ENCODE measurements around the gene KRTAP2-2. TPM values are rescaled to one million over a fixed set of nuclear protein-coding genes. Genes with fewer than 3 reads are reported as not detected.

The KRTAP2-2 gene
- total and polyA plus RNA-seq, 10 of the 15 experiments (the other 5 are each of a cell fraction or from before 2014, with no cell fraction given): not detected

GRCh38 chr17:41058741-41059140, 3.7 kb upstream of the KRTAP2-2 start (continued):
- no peak for TF ChIP-seq RCOR1 (conservative IDR thresholded peaks at IDR 0.05; ENCODE audit: low read depth, low read length)
- no peak for TF ChIP-seq SMC3 (IDR thresholded peaks at IDR 0.05; ENCODE audit: borderline replicate concordance, low read length)
- TF ChIP-seq HDAC2 (IDR thresholded peaks at IDR 0.05): no peak
- TF ChIP-seq ZNF24 (IDR thresholded peaks at IDR 0.05): no peak
- no peak for TF ChIP-seq ZBTB11 (CRISPR knock-in tag; IDR thresholded peaks at IDR 0.05)
- no peak for TF ChIP-seq CREB1 (IDR thresholded peaks at IDR 0.05; ENCODE audit: low read depth)
- no peak for TF ChIP-seq NR2C2 (IDR thresholded peaks at IDR 0.05; ENCODE audit: borderline replicate concordance, control insufficient read depth, insufficient read length, low read depth)

DNA sequence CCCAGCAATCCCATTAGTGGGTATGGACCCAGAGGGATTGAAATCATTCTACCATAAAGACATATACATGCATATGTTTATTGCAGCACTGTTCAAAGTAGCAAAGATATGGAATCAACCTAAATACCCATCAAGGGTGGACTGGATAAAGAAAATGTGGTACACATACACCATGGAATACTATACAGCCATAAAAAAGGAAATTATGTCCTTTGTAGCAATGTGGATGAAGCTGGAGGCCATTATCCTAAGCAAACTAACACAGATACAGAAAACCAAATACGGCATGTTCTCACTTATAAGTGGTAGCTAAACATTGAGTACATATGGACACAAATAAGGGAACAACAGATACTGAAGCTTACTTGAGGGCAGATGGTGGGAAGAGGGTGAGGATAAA, 2.5 kb upstream of the KRTAP2-2 start:
- BruUV-seq (replicated peaks): no TSS peak
- DNase-seq (ENCODE audit: low read depth, low spot score) (no peak), FAIRE-seq (no peak), ATAC-seq (no peak)
- Histone ChIP-seq H3K9me3 (replicated peaks; ENCODE audit: control insufficient read depth, insufficient read depth, low read length) (no peaks in the 10 kb centered on the region), H3K4me2 (ENCODE audit: control insufficient read depth, insufficient read depth) (no peak overlapping the region), H3K4me3 (no peak overlapping the region), H3K27ac (ENCODE audit: control insufficient read depth, insufficient read depth) (no peak overlapping the region), H3K36me3 (ENCODE audit: control insufficient read depth in 2 of 2, insufficient read depth in 2 of 2, low read length in 1 of 2) (no peaks in the 10 kb centered on the region), H3K9ac (ENCODE audit: control insufficient read depth, insufficient read depth, low read length) (no peak overlapping the region), H3K4me1 (ENCODE audit: control insufficient read depth, insufficient read depth, low read length) (no peaks in the 10 kb centered on the region), H2AFZ (ENCODE audit: control insufficient read depth, low read depth, low read length) (no peak overlapping the region), H3K27me3 (replicated peaks in 1 of 2; ENCODE audit: control insufficient read depth in 2 of 2, insufficient read depth in 2 of 2, low read length in 1 of 2) (no peaks in the 10 kb centered on the region), H4K20me1 (ENCODE audit: control insufficient read depth, insufficient read depth) (no peaks in the 10 kb centered on the region), H3K79me2 (ENCODE audit: control insufficient read depth, insufficient read depth, low read length) (no peaks in the 10 kb centered on the region)
- RAD21 ChIA-PET (ENCODE audit: unreplicated experiment): no interaction called here
- CTCF ChIA-PET: no interaction called here
- in situ Hi-C loops (cut with MboI): no loop called here
- SMC1A ChIA-PET (ENCODE audit: uncharacterized antibody, unreplicated experiment): no interaction called here
- 43% methylated on average over 1 of the region's 1 CpG for WGBS (ENCODE audit: insufficient coverage, insufficient replicate concordance, low lambda C conversion rate, missing lambda C conversion rate)
- POLR2A ChIA-PET: no interaction called here
- intact Hi-C loops (cut with micrococcal nuclease; ENCODE audit: unreplicated experiment): no loop called here
- TF ChIP-seq NR2C1 (IDR thresholded peaks at IDR 0.05): no peak
- TF ChIP-seq, protein P1, sequence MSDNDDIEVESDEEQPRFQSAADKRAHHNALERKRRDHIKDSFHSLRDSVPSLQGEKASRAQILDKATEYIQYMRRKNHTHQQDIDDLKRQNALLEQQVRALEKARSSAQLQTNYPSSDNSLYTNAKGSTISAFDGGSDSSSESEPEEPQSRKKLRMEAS (IDR thresholded peaks at IDR 0.05; ENCODE audit: low read depth, low read length): no peak
- TF ChIP-seq SKIL (IDR thresholded peaks at IDR 0.05; ENCODE audit: low read depth, poor library complexity, severe bottlenecking): no peak
- no peak for TF ChIP-seq MYC (IDR thresholded peaks at IDR 0.05; ENCODE audit: insufficient read depth, insufficient read length, insufficient replicate concordance, low read length, severe bottlenecking)
- TF ChIP-seq, protein P2, sequence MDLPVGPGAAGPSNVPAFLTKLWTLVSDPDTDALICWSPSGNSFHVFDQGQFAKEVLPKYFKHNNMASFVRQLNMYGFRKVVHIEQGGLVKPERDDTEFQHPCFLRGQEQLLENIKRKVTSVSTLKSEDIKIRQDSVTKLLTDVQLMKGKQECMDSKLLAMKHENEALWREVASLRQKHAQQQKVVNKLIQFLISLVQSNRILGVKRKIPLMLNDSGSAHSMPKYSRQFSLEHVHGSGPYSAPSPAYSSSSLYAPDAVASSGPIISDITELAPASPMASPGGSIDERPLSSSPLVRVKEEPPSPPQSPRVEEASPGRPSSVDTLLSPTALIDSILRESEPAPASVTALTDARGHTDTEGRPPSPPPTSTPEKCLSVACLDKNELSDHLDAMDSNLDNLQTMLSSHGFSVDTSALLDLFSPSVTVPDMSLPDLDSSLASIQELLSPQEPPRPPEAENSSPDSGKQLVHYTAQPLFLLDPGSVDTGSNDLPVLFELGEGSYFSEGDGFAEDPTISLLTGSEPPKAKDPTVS (IDR thresholded peaks at IDR 0.05; ENCODE audit: low read depth, low read length): no peak
- TF ChIP-seq BCL3 (IDR thresholded peaks at IDR 0.05; ENCODE audit: borderline replicate concordance, insufficient read depth, low read depth, low read length, poor library complexity, severe bottlenecking): no peak
- TF ChIP-seq, protein P3, sequence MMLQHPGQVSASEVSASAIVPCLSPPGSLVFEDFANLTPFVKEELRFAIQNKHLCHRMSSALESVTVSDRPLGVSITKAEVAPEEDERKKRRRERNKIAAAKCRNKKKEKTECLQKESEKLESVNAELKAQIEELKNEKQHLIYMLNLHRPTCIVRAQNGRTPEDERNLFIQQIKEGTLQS (IDR thresholded peaks at IDR 0.05; ENCODE audit: borderline replicate concordance, extremely low read depth, low read depth, low read length): no peak

Measured in GM12878 (cell line).